Fibroblast of lung (primary cell): ENCODE results near the gene CLMP.

Experiments
- EZH2 ChIP-seq: IDR thresholded peaks from 2 replicates; pipeline ENCODE4 v1.5.1; 2012; ENCODE audit warnings: low read length, control low read depth, mild to moderate bottlenecking; ENCODE audit errors: missing control alignments
- TF ChIP-seq, protein P1 (sequence below), 2 donors: IDR thresholded peaks in 1 of 2; conservative IDR thresholded peaks in 1 of 2; 1 replicate in 1 of 2; 2 replicates in 1 of 2; pipeline ENCODE4 v1.5.1; 2011 to 2012; ENCODE audit warnings: low read length in 2 of 2, control low read depth in 1 of 2, inconsistent platforms in 1 of 2, low read depth in 1 of 2, mild to moderate bottlenecking in 1 of 2

DNA sequence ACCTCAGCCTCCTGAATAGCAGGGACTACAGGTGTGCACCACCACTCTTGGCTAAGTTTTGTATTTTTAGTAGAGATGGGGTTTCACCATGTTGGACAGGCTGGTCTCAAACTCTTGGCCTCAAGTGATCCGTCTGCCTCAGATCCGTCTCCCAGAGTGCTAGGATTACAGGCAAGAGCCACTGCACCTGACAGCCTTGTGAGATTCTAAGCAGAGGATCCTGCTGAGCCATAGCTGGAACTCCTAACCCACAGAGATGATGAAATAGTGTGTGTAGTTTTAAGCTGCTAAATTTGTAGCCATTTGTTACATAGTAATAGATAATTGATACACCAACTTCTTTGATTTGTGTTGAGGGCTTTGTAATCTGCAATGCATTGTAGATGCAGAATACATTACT is 51.1 kb downstream of the CLMP start:
- TF ChIP-seq, protein P1, sequence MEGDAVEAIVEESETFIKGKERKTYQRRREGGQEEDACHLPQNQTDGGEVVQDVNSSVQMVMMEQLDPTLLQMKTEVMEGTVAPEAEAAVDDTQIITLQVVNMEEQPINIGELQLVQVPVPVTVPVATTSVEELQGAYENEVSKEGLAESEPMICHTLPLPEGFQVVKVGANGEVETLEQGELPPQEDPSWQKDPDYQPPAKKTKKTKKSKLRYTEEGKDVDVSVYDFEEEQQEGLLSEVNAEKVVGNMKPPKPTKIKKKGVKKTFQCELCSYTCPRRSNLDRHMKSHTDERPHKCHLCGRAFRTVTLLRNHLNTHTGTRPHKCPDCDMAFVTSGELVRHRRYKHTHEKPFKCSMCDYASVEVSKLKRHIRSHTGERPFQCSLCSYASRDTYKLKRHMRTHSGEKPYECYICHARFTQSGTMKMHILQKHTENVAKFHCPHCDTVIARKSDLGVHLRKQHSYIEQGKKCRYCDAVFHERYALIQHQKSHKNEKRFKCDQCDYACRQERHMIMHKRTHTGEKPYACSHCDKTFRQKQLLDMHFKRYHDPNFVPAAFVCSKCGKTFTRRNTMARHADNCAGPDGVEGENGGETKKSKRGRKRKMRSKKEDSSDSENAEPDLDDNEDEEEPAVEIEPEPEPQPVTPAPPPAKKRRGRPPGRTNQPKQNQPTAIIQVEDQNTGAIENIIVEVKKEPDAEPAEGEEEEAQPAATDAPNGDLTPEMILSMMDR (conservative IDR thresholded peaks at IDR 0.05 in 1 of 2, IDR thresholded peaks at IDR 0.05 in 1 of 2; ENCODE audit: low read depth in 1 of 2, low read length in 2 of 2): no peak
- TF ChIP-seq EZH2: no peak
